HG02759 (cell line): ENCODE measurements around the gene URI1.

ENCODE experiments used
- ATAC-seq: cut with Tn5 transposase; IDR thresholded peaks from one replicate; pipeline ENCODE4 v1.9.1; 2021; ENCODE audit warnings: mild to moderate bottlenecking, moderate library complexity; ENCODE audit not compliant: unreplicated experiment

The URI1 gene

DNA sequence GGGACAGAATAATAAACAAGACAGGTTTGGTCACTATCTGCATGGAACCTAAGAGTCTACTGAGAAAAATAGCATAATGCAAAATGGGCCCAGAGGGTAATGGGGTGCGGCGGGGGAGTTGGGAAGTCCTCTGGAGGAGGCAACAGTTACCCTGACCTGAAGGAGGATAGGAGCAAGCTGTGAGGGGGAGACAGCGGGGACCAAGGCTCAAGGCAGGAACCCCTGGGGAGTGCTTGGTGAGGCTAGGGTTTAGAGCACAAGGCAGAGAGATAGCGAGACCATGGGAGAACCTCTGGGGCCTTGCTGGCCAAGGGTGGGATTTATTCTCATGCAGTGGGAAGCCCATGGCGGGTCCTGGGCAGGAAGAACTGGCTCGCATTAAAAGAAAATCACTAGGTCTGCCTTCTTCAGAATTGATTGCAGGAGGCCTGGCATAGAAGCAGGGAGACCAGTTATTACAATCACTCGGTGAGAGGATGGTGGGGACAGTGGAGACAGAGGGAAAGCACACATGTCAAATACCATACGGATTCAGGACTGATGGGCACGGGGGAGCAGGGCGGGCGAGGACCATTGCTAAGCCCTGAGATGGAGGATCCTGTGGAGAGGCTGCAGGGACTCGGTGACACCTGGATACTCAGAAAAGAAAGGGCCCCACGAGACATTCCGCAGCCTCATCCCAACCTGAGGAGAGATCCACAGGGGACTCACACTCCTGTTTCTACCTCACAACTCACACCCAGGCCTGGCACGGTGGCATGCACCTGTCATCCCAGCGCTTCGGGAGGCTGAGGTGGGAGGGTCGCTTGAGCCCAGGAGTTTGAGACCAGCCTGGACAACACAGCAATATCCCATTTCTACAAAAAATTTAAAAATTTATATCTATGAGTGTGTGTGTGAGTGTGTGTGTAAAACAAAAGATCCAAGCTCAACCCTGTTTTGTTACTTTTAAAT lies 110.4 kb downstream of the URI1 start:
- no peak for ATAC-seq

DNA sequence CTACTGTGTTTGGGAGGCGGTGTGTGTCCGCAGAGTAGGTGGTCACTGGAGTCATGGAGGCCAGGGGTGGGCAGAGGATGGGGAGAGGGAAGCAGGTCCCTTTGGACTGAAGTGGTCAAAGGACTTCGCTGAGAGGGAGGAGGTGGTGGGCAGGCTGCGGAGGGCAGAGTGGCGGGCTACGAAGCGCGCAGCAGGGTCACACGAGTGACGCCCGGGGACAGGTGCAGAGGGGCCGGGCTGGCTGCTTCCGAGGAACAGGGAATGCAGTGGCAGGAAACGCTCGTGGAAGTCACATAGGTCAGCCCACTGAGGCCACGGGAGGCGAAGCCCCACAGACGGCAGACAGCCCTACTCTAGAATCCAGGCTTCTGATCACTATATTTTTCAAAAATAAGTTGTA lies 111.5 kb downstream of the URI1 start:
- ATAC-seq, result no peak

DNA sequence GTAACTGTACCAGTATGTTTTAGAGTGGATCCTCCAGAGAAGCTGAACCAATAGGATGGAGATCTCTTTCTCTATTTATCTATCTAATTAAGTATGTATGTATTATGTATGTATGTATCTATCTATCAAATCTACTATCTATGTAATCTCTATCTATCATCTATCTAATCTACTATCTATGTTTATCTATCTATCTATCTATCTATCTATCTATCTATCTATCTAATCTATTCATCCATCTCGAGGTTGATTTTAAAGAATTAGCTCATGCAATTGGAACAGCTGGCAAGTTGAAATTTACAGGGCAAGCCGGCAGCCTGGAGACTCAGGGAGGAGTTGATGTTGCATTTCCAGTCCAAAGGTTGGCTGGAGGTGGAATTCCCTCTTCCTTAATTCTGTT lies 112.2 kb downstream of the URI1 start:
- no peak for ATAC-seq

DNA sequence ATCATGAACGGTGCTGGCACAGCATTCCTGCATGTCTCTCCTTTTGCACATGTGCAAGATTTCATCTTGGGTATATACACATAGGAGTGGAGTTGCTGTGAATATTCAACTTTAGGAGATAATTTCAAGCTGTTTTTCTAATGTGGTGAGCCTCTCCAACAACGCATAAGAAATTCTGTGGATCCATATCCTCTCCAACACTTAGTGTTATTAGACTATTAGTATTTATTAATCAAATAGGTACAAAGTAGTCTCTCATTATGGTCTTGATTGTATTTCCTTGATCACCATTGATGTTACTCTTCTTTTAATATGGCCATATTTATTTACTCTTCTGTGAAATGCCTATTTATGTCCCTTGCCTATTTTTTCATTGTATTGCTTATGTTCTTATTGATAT lies 114.5 kb downstream of the URI1 start:
- ATAC-seq, result no peak

DNA sequence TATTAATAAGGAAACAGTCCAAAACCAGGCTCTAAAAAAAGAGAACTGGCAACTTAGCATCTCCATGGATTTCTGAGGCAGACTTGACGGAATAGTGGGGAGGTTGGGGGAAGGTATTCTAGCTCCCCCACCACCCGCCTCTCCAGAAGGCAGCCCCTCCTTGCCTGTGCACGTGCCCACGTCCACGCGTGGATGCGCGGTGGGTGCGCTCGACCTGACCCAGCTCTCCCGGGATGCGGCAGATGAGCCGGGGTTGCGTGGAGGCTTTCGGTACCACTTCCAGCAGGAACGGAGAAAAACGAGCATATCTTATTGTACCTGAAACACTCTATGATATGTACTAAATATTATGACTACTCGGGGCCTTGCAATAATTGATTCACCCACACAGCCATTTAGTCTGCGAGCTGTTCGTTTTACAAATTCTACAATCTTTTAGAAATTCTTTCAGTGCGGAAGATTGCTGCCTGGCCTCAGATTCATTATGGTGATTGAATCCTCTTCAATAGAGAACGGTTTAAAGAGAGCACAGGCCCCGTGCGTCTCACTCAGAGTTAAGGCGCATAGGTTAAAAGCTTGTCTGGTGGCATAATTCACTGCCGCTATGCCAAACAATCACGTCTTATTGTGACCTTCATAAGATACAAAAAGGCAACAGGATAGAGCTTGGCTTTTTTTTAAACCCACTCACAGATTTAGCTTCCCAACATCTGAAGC lies 117.9 kb downstream of the URI1 start:
- ATAC-seq, result no peak

DNA sequence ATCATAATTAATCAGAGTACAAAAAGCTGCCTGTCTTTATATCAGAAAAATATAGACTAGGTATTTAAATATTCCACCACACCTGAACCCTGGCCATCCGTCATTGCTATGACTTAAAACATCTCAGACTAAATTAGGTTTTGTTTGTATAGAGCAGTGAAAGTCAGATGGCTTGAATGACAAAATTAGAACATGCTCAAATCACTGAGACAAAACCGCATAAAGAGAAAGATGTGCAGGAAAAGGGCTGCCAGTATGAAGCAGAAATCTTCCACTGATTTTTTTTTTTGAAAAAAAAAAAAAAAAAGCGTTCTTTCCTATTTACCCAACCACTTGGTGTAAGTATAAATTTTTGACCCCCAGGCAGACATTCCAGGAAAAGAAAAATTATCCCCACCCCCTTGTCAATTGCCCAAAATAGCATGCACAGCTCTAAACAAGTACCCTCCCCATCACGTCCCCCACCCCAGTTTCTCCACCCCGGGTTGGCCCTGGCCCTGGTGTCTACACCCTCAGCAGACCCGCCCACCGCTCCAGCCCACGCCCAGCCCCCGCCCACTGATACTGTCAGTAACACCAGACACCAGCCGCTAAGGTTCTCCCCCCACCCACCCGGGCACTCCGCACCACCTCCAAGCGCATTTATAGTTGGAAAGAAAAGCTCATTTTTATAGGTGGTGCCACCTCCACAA lies 118.6 kb downstream of the URI1 start:
- ATAC-seq, result no peak

DNA sequence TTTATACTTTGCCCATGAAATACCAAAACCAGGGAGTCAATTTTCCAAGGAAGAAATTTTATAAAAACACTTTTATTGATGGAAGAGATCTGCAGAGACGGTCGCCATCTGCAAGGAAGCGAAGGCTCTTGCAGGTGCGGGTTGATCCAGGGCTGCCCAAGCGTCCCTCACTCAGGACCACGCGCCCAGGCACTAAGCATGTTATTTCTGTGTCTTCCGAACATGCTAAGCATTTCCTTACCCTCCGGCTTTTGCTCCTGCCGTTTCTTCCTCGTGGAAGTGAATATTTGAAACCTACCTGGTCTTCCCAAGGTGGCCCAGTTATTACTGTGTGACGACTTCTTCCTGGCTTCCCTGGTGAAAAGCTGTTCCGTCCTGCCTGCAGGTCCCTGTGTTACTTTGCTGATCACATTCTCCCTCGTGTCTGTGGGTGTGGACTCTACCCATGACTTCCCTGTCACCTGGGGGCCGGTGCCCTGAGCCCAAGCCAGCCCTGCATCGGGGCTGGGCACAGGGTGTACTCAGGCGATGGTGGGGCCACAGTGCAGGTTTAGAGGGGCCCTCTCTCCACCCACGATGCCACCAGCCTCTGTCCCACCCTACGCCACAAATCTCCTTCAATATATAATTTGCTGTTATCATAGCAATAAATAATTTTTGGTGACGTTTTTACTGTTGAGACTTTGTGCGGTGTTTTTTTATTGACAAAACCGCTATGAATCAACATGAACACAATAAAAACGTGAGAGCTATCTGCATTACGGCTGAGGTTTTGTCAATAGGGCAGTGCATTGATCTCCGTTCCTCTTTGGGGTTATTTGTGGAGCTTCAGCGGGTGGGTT lies 119.4 kb downstream of the URI1 start:
- no peak for ATAC-seq

DNA sequence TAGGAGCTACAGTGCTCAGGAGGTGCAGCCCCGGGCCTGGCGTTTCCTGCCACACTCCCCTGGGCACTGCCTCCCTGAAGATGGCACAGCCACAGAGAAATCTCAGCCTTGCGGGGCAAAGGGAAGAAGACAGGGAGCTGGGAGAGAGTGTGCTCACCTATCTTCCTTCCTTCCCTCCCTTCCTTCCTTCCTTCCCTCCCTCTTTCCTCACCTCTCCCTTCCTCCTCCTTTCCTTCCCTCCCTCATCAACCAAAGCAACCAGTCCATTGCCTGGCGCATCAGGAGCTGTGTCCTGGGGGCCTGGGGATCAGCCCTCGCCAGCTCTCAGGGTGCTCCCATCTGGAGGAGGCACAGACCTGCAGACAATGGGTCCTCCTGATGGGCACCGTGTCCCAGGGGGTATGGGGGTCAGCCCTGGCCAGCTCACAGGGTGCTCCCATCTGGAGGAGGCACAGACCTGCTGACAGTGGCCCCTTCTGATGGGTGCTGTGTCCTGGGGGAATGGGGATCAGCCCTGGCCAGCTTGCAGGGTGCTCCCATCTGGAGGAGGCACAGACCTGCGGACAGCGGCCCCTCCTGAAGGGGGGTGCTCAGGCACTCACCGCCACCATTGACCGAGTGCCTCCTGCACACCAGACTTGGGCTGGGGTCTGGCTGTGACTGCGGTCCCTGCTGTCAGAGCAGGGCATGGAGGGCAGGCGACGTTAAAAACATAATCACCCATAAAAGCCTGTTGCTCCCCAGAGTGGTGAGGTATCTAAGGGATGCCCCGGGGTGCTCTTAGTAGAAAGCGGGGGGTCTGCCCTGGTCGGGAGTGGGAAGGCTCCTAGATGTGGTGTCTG lies 120.2 kb downstream of the URI1 start:
- no peak for ATAC-seq

DNA sequence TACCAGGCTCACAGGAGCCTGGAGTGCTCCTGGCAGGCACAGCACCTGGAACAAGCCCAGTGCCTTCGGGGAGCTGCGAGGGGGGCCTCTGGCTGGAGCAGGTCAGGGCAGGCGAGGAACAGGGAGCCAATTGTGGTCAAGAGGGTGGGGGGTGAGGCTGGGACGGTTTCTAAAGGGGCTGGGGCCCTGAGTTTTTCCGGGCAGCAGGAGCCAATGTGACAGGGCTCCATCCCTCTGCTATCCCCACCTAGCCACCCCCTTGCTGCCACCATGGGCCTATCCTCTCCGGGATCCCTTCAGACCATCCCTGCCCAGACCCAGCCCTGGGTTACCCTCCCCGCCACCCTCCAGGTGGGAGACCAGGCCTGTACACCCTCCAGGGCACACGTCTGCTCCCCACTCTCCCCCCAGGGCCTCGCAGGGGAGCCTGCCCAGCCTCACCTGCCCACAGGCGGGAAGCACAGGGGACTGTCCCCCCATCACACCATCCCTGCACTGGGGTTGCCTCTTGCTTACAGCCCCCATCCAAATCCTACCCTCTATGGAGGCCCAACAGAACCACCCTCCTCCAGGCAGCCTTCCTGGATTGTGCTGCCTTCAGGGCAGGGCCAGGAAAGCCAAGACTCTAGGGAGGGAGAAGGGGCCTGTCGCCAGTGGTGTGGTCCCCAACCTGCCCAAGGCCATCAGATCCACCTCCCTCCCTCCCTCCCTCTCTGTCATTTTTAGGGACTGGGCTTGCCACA lies 121.0 kb downstream of the URI1 start:
- ATAC-seq, result no peak

DNA sequence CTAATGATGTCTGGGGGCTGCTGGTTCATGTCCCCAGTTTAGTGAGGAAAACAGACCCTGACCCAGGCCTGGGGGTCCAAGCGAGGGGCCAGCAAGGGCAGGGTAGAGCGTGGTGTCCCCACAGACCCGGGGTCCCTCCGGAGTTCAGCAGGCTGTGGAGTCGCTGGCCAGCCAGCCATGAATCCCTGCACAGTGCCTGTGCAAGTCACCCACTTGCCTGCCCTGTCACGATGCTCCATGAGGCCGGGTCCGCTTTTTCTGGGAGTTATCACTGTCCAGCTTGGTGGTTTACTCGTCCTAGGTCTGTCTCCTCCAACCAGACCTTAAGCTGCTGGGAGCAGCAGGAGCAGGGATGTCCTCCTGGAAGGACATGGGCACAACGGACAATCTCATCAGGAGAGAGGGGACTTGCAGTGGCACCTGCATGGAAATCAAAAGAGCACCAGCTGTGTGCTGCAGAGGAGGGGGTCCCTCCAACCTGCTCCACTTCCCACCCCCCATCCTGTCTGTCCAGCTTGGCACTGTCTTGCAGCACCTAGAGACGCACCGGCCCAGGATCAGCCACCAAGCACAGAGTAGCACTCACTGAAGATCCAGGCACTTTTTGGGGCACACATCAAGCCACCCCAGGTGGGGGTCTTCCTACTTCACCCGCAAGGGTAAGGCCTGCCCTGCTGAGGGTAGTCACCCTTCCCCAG lies 121.8 kb downstream of the URI1 start:
- no peak for ATAC-seq

DNA sequence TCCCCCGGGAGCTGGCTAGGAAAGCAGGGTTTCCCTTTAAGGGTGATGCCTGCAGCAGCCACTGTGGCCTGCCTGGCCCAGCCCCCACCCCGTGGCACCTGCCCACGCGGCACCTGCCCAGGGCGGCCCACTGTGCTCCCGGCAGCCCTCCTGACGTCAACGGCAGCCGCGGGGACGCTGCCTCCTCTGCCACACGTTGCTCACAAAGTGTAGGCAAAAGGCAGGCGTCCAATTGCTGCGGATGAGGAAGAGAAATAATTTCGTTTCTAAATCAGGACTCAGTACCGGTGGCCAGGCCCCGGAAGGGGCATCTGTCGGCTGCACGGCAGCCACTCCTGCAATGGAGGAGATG lies 122.3 kb downstream of the URI1 start:
- ATAC-seq, result no peak

DNA sequence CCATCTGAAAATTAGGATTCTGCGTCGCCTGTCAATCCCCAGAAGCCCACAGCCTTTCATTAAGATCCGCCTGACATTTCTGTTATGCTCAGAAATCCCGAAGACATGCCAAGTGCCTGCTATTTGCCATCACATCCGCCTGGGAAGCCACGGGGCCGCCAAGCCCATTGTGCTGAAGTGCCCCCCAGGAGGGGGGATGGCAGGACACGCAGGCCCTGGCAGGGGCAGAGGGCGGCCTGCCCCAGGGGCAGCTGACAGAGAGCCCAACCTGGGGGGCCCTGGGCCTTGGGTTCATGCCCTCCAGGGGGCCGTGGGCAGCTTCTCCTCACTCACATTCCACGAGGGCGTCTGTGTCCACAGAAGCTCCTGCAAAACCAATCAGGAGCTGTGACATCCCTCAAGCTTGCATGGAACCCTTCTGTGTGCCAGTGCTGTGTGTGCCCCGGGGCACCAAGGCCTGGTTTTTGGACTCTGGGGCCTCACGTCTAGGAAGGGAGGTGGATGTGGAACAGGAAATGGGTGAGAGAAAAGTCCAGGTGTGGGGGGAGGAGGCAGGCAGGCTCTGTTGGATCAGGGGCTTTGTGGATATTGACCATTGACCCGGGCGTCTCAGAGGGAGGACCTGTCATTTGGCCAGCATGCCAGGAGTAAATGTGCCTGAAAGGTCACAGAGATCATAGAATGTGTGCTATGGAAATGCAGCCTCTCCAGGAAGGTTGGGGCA lies 122.9 kb downstream of the URI1 start:
- ATAC-seq, result no peak

DNA sequence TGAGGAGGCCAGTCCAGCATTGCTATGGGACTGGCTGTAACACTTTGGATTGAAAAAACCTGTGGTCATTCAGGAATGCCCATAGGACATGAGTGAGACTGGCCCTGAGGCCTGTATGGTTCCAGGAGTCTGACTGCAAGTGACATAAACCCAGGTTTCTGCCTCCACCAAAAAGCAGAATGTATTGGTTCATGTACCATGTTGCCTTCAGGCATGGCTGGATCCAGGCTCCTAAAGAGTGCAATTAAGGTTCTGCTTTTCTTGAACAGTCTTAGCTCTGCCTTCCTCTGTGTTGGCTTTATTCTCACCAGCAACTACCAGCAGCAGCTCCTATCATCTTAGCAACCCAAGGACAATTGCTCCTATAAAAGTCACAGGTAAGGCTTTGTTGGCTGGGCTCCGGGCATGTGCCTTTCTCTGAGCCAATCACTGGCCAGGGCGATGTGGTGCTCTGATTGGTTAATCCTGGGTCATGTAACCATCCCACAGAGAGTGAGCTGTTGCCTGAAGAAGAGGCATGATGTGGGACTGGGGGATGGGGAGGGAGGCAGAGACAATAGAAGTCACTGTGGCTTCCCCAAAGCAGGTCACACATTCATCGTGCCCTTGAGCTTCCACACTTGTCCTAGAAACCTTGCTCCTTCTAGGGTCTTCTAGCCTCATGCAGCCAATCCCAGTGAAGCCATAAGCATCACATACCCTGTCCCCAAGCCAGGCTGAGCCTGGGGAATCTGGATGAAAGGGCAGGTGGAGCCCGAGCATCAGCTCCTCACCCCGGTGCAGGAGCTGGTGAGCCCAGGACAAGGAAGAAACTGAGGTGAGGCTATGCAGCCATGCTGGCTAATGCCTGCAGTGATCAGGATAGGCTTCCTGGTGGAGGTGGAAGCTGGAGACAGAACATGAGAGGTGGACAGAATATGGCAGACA lies 123.9 kb downstream of the URI1 start:
- no peak for ATAC-seq
